MCF 10A (cell line): ENCODE results near the gene ATP2C1. TPM values are rescaled to one million over a fixed set of nuclear protein-coding genes. Genes with fewer than 3 reads are reported as not detected.
A peak's percentile ranks its signal among the peaks of the same experiment; 100 is the strongest.

Source experiments
- BruUV-seq: library from RNA; stranded (reverse); fragments of 400-500 nt; replicated peaks from 2 replicates; lab custom pipeline; 2021; lab: Mats Ljungman, UMichigan
- CTCF ChIA-PET: fragments of 300-600 bp; sonication (Branson Sonifier 250); formaldehyde crosslinking; extraction: SDS; loops from one replicate; lab custom pipeline; 2021; ENCODE audit warnings: antibody characterized with exemption, inconsistent platforms; lab: Yijun Ruan, JAX
- POLR2A ChIA-PET: fragments of 300-600, 350-650 bp; sonication (Branson Sonifier 250); formaldehyde crosslinking; extraction: SDS; loops from one replicate; lab custom pipeline; 2020; ENCODE audit warnings: antibody characterized with exemption, inconsistent platforms; lab: Yijun Ruan, JAX
- DNase-seq: peaks from one replicate; pipeline ENCODE4 v3.0.0-alpha.2; 2018; ENCODE audit not compliant: unreplicated experiment
- H3K27ac Mint-ChIP-seq: one replicate; pipeline ENCODE4 v1.8.0; 2022; ENCODE audit warnings: mild to moderate bottlenecking, low read depth, mixed read lengths; ENCODE audit not compliant: unreplicated experiment
- H3K27me3 Mint-ChIP-seq: one replicate; pipeline ENCODE4 v1.8.0; 2022; ENCODE audit warnings: mixed read lengths; ENCODE audit not compliant: insufficient read depth, unreplicated experiment
- H3K36me3 Mint-ChIP-seq: one replicate; pipeline ENCODE4 v1.8.0; 2022; ENCODE audit warnings: mild to moderate bottlenecking, moderate library complexity, mixed read lengths; ENCODE audit not compliant: insufficient read depth, unreplicated experiment
- H3K4me1 Mint-ChIP-seq: one replicate; pipeline ENCODE4 v1.8.0; 2022; ENCODE audit warnings: mixed read lengths; ENCODE audit not compliant: insufficient read depth, unreplicated experiment
- H3K4me3 Mint-ChIP-seq: one replicate; pipeline ENCODE4 v1.8.0; 2022; ENCODE audit warnings: mild to moderate bottlenecking, moderate library complexity, mixed read lengths; ENCODE audit not compliant: unreplicated experiment
- H3K9me3 Mint-ChIP-seq: one replicate; pipeline ENCODE4 v1.8.0; 2022; ENCODE audit warnings: mixed read lengths; ENCODE audit not compliant: unreplicated experiment
- CTCF ChIP-seq: fragments of 200-600 bp; IDR thresholded peaks from one replicate; pipeline ENCODE4 v1.8.0; 2022; ENCODE audit warnings: antibody characterized with exemption, mild to moderate bottlenecking; ENCODE audit not compliant: unreplicated experiment
- intact Hi-C: fragments of 100-400 bp; cut with micrococcal nuclease; formaldehyde crosslinking; loops from 2 replicates; pipeline ENCODE4 v1.14.1; 2022
- total RNA-seq: library from RNA; stranded (reverse); gene quantifications from 2 replicates; pipeline ENCODE4 v1.2.3, GENCODE V29; 2022

ATP2C1 gene
- total RNA-seq, 1 experiment from 2014 or later = 52.7 TPM

- H3K27ac Mint-ChIP-seq = no peak overlapping the region
- peaks cover 17% of the 10 kb centered on the region for H3K4me1 Mint-ChIP-seq
- peaks cover 41% of the 10 kb centered on the region for H3K36me3 Mint-ChIP-seq
- H3K4me3 Mint-ChIP-seq = no peak overlapping the region
- POLR2A ChIA-PET = interaction anchor here (0.6 kb wide), 1 partner anchor 40 kb away, joined by 3 read pairs; no protein-coding TSS in a partner anchor
- CTCF ChIA-PET = interaction anchor here (0.6 kb wide), 1 partner anchor 44 kb away, joined by 3 read pairs; no protein-coding TSS in a partner anchor
- no peak for DNase-seq
- intact Hi-C loops = no loop called here
- BruUV-seq = no TSS peak
- no peak for TF ChIP-seq CTCF
- no peaks in the 10 kb centered on the region for H3K27me3 Mint-ChIP-seq
- no peaks in the 10 kb centered on the region for H3K9me3 Mint-ChIP-seq
Measured at GRCh38 chr3:130961458-130961857, 67.6 kb downstream of the ATP2C1 start.

GRCh38 chr3:130963444-130963843 lies 69.6 kb downstream of the ATP2C1 start:
- POLR2A ChIA-PET = interaction anchor here (0.5 to 1.6 kb wide), 5 partner anchors 11 to 112 kb away, joined by 3 to 8 read pairs (median 3); partner anchors contain the start of genes ASTE1, ATP2C1 and NEK11
- H3K4me1 Mint-ChIP-seq = peaks cover 17% of the 10 kb centered on the region
- TSS peak; percentile 97 for BruUV-seq
- intact Hi-C loops = loop anchor here (1.0 kb wide), 1 partner anchor 70 kb away; no protein-coding TSS in a partner anchor
- no peak overlapping the region for H3K4me3 Mint-ChIP-seq
- H3K27me3 Mint-ChIP-seq = no peaks in the 10 kb centered on the region
- peak overlapping the region; percentile 78 for H3K27ac Mint-ChIP-seq
- peaks cover 39% of the 10 kb centered on the region for H3K36me3 Mint-ChIP-seq
- H3K9me3 Mint-ChIP-seq = no peaks in the 10 kb centered on the region
- no peak for DNase-seq
- TF ChIP-seq CTCF = no peak
- CTCF ChIA-PET = interaction anchor here (0.5 to 0.7 kb wide), 5 partner anchors 11 to 1763 kb away, joined by 3 read pairs; no protein-coding TSS in a partner anchor

GRCh38 chr3:130963878-130964277 lies 70.0 kb downstream of the ATP2C1 start:
- TF ChIP-seq CTCF = no peak
- peak overlapping the region; percentile 78 for H3K27ac Mint-ChIP-seq
- intact Hi-C loops = loop anchor here (1.0 kb wide), 1 partner anchor 71 kb away; no protein-coding TSS in a partner anchor
- peaks cover 17% of the 10 kb centered on the region for H3K4me1 Mint-ChIP-seq
- H3K4me3 Mint-ChIP-seq = no peak overlapping the region
- BruUV-seq = no TSS peak
- H3K9me3 Mint-ChIP-seq = no peaks in the 10 kb centered on the region
- CTCF ChIA-PET = interaction anchor here (0.6 to 0.7 kb wide), 4 partner anchors 11 to 1762 kb away, joined by 3 read pairs; no protein-coding TSS in a partner anchor
- peaks cover 38% of the 10 kb centered on the region for H3K36me3 Mint-ChIP-seq
- H3K27me3 Mint-ChIP-seq = no peaks in the 10 kb centered on the region
- DNase-seq = peak; percentile 90
- POLR2A ChIA-PET = interaction anchor here (0.5 to 1.6 kb wide), 6 partner anchors 11 to 113 kb away, joined by 3 to 8 read pairs (median 4); partner anchors contain the start of genes ASTE1, ATP2C1 and NEK11

GRCh38 chr3:130967281-130967680 lies 73.4 kb downstream of the ATP2C1 start:
- Mint-ChIP-seq H3K36me3 (peaks cover 32% of the 10 kb centered on the region), H3K4me3 (no peak overlapping the region), H3K4me1 (peaks cover 17% of the 10 kb centered on the region), H3K27ac (no peak overlapping the region), H3K9me3 (no peaks in the 10 kb centered on the region), H3K27me3 (no peaks in the 10 kb centered on the region)
- intact Hi-C loops = no loop called here
- BruUV-seq = no TSS peak
- ChIA-PET CTCF (no interaction called here), POLR2A (interaction anchor here (1.0 kb wide), 1 partner anchor 221 kb away, joined by 3 read pairs; the partner anchor contains the start of gene PIK3R4)
- no peak for DNase-seq
- no peak for TF ChIP-seq CTCF
